Activated CD8-positive, alpha-beta memory T cell treated with anti-CD3 and anti-CD28 coated beads for 36 hours (primary cell): ENCODE measurements around the gene GHR. TPM values are rescaled to one million over a fixed set of nuclear protein-coding genes. Genes with fewer than 3 reads are reported as not detected.
"Not testable (repeated sequence)": the region's sequence is repeated elsewhere in the genome, so short reads cannot be mapped to it uniquely, and the experiment has no call there.

Source experiments
- CTCF ChIA-PET: fragments of 350-600 bp; sonication (Branson Sonifier 250); formaldehyde crosslinking; loops from one replicate; lab custom pipeline; 2021; ENCODE audit warnings: antibody characterized with exemption; lab: Charles Lee
- POLR2A ChIA-PET: fragments of 350-600 bp; sonication (Branson Sonifier 250); formaldehyde crosslinking; loops from one replicate; lab custom pipeline; 2021; ENCODE audit warnings: antibody characterized with exemption; lab: Charles Lee
- total RNA-seq, 2 experiments: library from RNA; stranded (reverse); gene quantifications; one replicate each; pipeline ENCODE4 v1.2.3, GENCODE V29; 2021

GHR gene
- total RNA-seq, 2 experiments from 2014 or later: not detected

DNA sequence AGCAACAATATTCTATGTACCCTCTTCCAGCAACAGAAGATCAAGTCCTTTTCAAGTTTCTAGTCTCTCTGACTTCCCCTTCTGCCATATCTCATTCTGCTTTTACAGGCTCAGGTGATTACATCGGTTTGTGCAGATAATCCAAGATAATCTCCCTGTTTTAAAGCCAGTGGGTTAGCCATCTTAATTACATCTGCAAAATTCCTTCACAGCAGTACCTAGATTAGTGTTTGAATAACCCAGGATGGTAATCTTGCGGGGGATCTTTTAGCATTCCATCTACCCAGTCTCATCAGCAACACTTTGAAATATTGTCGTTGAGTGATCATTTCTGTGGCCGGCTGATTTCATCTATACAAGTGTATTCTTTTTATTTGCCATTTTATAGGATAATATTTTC is 130.2 kb downstream of the GHR start:
- ChIA-PET POLR2A (no interaction called here), CTCF (no interaction called here)

DNA sequence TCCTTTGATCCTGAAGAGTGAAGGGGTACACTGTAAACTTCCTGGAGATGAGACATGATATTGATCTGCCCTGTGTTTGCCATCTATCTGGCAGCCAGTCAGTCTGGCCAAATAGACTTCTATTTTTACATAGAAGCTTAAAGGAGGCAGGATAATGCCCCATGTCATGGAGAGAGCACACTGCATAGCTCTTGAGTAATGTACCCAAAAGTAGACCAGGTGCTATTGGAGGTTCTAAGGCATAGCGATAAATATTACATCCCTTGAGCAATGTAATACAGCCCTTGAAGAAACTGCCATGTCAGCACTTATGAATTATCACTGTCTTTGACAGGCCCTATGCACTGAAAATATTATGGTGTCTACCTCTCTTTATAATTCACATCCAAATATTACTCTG is 131.8 kb downstream of the GHR start:
- CTCF ChIA-PET: interaction anchor here (1.7 kb wide), 1 partner anchor 11 kb away, joined by 3 read pairs; no protein-coding TSS in a partner anchor
- POLR2A ChIA-PET: no interaction called here

DNA sequence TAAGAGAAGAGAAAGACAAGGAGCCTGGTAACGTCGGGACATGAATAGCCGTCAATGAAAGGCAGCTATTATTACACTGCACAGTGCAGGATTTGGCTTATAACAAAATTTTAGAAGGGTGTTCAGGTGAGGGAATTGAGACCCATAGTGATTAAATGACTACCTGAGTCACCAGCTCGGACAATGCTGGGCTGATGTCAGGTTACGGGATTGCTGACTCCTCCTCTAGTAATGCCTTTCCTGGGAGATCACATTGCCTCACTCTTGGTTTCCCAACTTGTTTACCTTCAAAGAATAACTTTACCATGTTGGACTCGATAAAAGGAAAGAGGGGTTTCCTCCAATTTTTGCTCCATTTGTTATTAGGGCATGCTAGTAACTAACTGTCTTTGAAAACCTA is 132.6 kb downstream of the GHR start:
- POLR2A ChIA-PET: no interaction called here
- CTCF ChIA-PET: interaction anchor here (1.7 kb wide), 1 partner anchor 12 kb away, joined by 3 read pairs; no protein-coding TSS in a partner anchor

DNA sequence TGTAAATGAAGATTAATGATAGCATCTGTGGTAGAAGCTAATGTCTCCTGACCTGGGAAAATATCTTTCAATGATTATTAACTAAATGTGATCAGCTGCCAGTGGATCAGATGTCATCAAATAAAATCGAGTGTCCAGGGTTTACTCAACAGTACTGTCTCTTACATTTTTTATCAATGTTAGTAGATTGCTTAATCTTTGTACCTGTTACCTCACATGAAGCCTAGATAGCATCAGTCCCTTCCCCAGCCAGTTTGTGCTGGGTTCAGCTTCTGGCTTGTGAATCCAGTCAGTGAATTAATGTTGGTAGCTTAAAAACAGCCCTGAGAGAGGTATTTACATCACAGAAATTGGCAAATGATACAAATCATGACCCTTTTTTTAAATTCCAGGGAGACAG is 134.4 kb downstream of the GHR start:
- ChIA-PET CTCF (no interaction called here), POLR2A (no interaction called here)

DNA sequence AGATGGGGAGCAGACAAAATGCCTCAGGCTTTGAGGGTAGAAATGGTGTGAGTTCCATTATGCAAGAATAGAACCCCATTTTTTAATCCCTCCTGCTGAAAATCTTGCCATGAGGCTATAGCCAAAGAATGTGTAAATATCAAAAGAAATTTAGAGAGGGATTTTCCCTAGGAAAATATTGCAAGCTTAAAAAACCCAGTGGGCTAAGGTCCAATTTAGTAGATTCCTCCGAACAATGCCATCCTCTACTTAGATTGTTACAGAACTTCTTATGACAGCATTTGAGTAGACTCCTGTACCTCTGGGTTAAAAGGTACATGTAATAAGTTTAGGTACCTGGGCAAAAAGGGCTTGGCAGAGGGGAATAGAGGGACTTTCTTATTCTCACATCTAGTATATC is 138.4 kb downstream of the GHR start:
- ChIA-PET CTCF (no interaction called here), POLR2A (no interaction called here)

DNA sequence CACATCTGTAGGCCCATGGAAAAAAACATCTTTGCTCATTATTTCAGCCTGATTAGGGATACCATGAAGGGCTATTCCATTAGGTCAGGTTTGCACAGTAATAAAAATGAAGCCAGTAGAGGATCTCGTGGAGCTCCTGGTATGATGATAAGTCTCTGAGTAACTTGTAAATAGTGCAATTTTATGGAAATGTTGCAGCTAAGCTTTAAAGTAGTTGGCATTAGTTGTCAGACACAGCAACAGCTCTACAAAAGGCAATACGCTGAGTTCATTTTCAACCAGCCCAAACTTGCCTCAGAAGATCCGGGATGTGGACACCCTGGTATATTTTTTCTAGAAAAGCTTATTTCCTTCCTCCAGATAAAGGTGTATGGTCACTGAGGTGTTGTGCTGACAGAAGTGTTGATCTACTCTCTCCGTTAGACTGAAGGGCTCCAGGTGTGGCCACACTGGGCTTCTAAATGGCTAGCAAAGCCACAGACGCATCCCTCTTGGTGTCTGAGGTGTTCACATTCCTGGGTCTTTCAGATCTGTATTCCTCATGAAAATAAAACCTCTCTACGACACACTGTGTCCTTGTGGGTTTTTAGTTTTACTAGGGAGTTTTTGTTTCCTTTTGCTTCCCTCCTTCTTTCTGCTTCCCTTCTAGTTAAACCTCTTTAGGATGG is 141.6 kb downstream of the GHR start:
- CTCF ChIA-PET: no interaction called here
- POLR2A ChIA-PET: no interaction called here

DNA sequence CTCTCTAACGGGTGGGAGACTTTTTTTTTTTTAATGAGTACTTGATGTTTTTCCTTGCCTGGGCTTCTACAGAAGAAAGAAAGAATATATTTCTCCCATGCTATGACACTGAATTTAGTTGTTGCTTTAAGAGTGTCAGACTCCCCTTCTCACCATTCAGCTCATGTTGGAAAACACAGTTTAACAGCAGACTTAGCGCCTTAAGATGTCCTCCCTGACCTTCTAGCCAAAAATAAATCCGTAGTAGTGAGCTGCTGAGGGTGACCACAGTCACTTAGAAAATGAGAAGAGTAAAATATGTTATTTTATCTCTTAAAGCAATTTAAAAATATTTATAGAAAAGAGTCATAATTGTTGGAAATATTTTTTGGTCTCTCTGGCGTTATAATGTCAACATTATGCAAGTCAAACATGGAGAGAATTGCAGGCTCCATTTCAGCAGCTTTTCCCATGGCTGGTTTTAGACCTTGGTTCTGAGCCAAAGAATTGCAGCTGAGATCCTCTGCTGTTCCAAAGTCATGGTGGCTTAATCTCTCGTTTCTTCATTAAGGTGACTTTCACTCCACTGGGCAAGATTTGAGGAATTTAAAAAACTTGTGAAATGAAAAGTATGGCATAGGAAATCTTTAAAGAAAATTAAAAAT is 143.5 kb downstream of the GHR start:
- POLR2A ChIA-PET: no interaction called here
- CTCF ChIA-PET: no interaction called here

DNA sequence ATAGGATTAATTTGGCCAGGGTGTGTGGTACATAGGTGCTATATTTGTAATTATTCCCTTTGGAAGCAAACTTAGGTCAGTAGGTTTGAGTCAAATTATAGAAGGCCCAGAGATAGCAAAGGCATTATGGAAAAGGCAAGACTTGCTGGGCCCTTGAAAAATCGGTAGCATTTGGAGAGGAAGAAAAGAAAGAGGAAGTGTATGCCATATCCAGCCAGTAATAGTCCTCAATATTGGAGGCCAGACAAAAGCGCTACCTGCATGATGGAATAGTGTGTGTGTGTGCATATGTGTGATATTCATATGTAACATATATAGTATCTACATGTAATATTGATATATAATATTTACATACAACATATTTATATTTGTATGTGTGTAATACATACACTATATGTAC is 146.1 kb downstream of the GHR start:
- POLR2A ChIA-PET: no interaction called here
- CTCF ChIA-PET: no interaction called here

DNA sequence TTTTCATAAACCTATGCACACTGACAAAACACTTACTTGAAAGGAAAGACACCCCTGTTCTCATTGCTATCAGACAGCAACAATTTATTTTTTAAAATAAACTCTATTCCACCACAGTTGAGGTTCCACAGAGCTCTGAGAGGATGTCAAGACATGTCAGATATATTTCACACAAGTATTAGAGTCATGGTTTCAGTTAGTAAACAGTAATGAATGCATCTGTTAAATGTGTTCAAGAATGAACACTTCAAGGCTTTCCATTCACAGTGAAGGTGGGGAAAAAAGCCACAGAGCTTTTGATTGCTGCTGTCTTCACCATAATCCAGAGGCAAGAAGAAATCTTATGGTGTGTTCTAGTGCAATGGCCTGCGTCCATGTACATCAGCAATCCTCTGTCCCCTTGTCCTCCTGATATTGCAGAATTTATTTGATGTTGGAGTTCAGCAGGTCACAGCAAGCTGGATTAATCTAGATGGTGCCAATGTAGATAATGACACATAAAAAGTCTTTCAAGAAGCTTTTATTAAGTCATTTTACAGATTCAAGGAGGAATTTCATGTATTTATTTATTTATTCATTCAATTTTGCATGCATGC is 146.8 kb downstream of the GHR start:
- POLR2A ChIA-PET: no interaction called here
- CTCF ChIA-PET: no interaction called here

DNA sequence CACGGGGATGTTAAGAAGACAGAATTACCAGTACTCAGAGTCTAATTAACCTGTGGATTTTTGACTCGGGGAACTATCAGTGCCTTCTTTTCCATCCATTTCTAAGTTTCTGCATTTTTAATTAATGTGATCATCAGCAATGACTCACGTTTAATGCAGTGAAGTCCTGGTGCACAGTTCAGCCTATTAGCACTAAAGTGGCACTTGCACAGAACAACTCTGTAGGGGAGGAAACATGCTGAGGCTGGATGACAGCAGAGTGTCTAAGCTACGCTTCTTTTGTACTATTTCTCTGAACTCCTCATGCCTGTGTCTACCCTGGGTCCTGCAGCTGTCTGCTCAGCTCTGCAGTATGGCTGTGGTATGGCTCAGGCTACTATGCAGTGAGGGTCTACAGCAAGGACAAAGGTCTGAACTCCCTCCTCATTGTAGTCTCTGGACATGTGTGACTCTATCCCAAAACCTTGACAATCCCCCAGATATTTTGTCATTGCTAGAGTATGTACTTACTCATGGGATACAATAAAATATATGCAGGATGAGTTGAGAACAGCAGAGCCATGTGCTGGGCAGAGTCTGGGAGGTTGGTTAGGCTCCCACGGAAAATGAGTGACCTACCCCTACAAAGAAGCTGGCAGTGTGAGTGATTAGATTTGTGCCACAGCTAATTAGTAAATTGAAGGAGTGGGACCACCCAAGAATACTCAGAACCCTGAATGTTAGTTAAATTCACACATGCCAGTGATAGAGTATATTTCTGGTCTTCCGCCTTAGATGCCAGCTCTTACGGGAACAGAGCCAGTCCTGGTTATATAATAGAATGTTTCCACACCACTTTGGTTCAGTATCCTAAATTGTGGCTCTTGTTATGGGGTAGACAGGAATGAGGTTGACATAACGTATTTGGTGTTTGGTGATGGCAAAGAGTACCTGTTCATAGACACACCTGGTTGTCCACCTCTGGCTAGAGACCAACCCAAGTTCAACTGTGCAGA is 148.0 kb downstream of the GHR start:
- ChIA-PET POLR2A (no interaction called here), CTCF (no interaction called here)

DNA sequence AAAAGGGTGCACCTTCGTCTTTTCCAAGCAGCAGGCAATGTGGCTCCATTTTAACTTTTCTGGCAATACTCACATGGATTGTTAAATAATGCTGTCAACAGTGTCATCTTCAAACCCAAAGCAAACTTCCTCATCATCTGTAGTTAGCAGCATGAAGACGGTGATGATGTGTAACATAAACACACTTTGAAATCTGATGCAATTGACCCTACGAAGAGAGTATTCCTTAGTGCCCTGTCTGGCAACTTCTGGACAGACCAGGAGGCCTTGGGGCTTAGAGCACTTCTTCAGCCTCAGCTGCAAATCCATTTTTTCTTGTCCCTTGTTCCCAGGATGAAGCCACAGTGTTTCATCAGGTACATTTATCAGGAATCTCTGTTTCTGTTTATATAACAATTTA is 149.1 kb downstream of the GHR start:
- CTCF ChIA-PET: no interaction called here
- POLR2A ChIA-PET: no interaction called here

DNA sequence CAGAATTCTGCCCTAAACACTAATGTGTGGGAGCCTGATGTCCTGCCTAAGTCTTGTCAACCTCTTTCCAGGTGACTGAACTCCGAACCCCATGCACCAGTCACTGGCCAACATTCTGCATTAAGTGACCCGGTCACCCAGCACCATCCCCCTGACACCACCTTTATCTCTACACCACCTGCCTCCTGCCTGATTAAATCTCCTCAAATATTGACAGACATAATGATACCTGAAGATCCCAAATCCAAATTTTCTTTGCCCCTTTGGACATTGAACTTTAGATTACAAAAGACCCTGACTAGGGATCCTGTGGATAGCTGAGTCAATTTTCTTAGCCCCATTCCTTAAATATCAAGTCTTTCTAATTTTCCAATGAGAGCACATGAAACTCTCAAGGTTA is 150.1 kb downstream of the GHR start:
- ChIA-PET POLR2A (no interaction called here), CTCF (interaction anchor here (2.3 kb wide), 1 partner anchor 9 kb away, joined by 7 read pairs; no protein-coding TSS in a partner anchor)

DNA sequence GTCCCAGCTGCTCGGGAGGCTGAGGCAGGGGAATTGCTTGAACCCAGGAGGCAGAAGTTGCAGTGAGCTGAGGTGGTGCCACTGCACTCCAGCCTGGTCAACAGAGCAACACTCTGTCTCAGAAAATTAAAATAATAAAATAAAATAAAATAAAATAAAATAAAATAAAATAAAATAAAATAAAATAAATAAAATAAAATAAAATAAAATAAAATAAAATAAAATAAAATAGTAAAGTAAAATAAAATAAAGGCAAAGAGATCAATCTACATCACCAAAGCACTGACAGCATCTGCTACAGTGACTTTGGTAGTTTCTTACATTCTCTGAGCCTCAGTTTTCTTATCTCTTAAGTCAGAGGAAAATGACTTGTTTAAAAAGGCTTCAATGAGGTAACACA is 152.7 kb downstream of the GHR start:
- POLR2A ChIA-PET, CTCF ChIA-PET: not testable (repeated sequence)

DNA sequence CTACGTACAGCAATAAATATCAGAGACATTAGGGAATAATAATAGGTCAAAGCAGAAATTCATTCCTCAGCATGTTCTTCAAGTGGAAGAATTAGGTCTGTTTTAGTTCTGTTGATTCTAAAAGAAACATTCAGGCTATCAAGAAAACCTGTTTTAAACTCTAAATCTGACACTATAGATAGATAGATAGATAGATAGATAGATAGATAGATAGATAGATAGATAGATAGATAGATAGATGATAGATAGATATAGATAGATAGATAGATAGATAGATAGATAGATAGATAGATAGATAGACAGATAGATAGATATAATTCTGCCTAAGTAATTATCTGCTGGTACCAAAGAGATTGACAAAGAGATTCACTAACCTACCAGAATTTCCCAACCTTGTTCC is 155.7 kb downstream of the GHR start:
- CTCF ChIA-PET, POLR2A ChIA-PET: not testable (repeated sequence)

DNA sequence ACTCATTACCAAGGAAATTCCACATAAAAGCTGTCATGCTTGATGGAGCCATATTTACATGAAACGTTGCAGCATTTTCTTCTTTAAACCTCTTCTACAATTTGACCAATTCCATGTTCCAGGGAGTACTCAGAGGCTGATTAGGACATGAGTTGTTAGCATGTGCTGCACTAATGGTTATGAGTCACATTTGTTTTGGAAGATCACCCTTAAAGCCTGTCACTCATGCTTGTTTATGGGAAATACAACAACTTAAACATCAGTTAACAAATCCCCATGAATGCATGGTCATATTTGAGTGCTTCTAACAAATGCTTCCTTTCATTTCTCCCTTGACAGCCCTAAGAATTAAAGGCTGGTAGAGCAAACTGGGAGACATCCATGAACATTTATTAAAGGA is 156.1 kb downstream of the GHR start:
- ChIA-PET CTCF (no interaction called here), POLR2A (no interaction called here)

DNA sequence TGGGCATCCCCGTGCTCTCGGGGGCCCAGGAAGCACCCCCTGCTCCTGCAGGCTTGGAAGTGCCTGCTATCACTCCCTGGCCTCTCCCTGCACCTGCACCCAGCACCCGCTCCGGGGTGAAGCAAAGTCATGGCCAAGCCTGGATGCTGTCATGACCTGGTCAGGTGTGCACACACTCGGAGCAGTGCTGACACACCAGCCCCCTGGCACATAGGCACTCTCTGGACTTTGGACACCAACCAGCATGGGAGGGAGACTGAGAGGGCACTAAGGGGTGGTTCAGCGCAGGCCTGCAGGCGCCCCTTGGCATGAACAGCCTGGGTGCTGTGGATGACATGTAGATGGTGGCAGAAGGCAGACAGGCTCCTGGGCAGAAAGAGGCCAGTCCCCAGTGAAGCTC is 158.6 kb downstream of the GHR start:
- POLR2A ChIA-PET: no interaction called here
- CTCF ChIA-PET: interaction anchor here (2.4 kb wide), 1 partner anchor 8 kb away, joined by 7 read pairs; no protein-coding TSS in a partner anchor

DNA sequence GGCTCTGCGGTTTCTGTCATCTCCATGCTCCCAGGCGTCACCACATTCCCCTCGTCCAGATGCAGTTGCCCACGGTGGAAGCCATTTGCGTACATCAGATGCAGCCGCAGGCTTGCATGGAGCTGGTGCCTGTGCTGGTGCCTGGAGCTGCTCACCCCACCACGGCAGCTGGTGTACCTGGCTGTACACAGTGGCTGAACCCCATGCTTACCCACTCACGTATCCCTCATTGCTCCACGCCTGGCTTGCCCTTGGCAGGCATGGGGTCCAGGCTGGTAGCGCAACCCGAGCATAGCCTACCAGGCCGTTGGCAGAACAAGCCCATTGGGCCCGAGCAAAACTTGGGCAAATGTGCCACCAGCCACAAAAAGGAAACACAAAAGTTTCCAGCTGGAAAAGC is 159.5 kb downstream of the GHR start:
- POLR2A ChIA-PET: no interaction called here
- CTCF ChIA-PET: interaction anchor here (1.0 to 2.4 kb wide), 3 partner anchors 9 to 160 kb away, joined by 3 to 7 read pairs (median 6); partner anchors contain the start of gene GHR

DNA sequence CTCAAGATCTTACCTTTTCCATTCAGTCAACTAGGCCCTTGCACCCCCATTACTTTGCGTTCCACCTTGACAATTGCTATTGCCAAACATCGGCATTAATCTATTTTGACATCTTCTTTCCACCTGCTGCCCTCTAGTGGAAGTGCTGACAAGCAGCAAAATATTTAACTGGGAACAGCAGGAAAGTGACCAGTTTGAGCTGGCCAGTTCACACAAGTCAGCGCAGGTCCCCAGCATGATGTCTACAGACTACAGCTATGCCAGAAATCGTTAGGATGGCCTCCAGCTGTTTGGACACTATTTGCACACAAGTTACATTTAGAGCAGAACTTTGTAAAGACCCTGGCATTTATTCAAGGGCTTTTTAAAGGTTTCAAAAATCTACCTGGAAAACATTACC is 160.1 kb downstream of the GHR start:
- POLR2A ChIA-PET: no interaction called here
- CTCF ChIA-PET: interaction anchor here (1.0 to 2.4 kb wide), 4 partner anchors 9 to 306 kb away, joined by 3 to 7 read pairs (median 4); partner anchors contain the start of gene GHR

DNA sequence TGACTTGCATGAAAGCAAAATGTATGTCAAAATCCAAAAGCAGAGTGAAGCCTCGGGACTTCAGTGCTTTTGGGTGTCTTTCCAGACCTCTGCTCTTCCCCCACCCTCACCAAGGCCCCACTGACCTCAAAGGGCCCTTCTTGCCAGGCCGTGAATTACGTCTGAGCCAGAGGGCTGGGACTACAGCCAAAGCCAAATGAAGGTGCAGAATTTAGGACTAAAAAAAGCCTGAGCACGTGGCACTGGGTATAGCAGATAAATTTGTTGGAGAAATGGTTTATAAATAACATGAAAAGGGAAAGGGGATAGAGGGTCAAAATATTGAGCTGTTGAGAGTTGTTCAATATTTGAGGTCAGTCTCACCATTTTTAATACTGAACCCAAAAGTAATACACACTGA is 163.4 kb downstream of the GHR start:
- CTCF ChIA-PET: interaction anchor here (1.3 kb wide), 1 partner anchor 10 kb away, joined by 3 read pairs; no protein-coding TSS in a partner anchor
- POLR2A ChIA-PET: no interaction called here
